Measurements from ENCODE around the gene ZNF384. TPM values are rescaled to one million over a fixed set of nuclear protein-coding genes. Genes with fewer than 3 reads are reported as not detected.

ZNF384 gene
- total and polyA plus RNA-seq, 2 experiments from 2014 or later = 20.5 to 35.9 TPM

DNA sequence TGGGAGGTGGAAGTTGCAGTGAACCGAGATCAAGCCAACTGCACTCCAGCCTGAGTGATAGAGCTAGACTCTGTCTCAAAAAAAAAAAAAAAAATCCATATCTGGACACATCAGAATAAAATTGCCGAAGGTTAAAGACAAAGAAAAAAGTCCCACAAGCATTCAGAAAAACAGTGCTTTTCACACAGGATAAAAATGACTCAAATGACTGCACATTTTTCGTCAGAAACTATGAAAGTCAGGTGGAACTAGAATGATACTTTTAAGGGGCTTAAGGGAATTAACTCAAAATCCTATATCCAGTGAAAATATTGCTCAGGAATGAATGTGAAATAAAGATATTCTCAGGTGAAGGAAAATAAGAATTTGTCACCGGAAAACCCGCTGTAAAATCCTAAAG is 47.6 kb upstream of the ZNF384 start (continued):
- TF ChIP-seq, protein P1, sequence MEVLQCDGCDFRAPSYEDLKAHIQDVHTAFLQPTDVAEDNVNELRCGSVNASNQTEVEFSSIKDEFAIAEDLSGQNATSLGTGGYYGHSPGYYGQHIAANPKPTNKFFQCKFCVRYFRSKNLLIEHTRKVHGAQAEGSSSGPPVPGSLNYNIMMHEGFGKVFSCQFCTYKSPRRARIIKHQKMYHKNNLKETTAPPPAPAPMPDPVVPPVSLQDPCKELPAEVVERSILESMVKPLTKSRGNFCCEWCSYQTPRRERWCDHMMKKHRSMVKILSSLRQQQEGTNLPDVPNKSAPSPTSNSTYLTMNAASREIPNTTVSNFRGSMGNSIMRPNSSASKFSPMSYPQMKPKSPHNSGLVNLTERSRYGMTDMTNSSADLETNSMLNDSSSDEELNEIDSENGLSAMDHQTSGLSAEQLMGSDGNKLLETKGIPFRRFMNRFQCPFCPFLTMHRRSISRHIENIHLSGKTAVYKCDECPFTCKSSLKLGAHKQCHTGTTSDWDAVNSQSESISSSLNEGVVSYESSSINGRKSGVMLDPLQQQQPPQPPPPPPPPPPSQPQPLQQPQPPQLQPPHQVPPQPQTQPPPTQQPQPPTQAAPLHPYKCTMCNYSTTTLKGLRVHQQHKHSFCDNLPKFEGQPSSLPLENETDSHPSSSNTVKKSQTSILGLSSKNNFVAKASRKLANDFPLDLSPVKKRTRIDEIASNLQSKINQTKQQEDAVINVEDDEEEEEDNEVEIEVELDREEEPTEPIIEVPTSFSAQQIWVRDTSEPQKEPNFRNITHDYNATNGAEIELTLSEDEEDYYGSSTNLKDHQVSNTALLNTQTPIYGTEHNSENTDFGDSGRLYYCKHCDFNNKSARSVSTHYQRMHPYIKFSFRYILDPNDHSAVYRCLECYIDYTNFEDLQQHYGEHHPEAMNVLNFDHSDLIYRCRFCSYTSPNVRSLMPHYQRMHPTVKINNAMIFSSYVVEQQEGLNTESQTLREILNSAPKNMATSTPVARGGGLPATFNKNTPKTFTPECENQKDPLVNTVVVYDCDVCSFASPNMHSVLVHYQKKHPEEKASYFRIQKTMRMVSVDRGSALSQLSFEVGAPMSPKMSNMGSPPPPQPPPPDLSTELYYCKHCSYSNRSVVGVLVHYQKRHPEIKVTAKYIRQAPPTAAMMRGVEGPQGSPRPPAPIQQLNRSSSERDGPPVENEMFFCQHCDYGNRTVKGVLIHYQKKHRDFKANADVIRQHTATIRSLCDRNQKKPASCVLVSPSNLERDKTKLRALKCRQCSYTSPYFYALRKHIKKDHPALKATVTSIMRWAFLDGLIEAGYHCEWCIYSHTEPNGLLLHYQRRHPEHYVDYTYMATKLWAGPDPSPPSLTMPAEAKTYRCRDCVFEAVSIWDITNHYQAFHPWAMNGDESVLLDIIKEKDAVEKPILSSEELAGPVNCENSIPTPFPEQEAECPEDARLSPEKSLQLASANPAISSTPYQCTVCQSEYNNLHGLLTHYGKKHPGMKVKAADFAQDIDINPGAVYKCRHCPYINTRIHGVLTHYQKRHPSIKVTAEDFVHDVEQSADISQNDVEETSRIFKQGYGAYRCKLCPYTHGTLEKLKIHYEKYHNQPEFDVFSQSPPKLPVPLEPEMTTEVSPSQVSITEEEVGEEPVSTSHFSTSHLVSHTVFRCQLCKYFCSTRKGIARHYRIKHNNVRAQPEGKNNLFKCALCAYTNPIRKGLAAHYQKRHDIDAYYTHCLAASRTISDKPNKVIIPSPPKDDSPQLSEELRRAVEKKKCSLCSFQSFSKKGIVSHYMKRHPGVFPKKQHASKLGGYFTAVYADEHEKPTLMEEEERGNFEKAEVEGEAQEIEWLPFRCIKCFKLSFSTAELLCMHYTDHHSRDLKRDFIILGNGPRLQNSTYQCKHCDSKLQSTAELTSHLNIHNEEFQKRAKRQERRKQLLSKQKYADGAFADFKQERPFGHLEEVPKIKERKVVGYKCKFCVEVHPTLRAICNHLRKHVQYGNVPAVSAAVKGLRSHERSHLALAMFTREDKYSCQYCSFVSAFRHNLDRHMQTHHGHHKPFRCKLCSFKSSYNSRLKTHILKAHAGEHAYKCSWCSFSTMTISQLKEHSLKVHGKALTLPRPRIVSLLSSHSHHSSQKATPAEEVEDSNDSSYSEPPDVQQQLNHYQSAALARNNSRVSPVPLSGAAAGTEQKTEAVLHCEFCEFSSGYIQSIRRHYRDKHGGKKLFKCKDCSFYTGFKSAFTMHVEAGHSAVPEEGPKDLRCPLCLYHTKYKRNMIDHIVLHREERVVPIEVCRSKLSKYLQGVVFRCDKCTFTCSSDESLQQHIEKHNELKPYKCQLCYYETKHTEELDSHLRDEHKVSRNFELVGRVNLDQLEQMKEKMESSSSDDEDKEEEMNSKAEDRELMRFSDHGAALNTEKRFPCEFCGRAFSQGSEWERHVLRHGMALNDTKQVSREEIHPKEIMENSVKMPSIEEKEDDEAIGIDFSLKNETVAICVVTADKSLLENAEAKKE (CRISPR knock-in tag; IDR thresholded peaks at IDR 0.05) = no peak
- TF ChIP-seq, protein P2, sequence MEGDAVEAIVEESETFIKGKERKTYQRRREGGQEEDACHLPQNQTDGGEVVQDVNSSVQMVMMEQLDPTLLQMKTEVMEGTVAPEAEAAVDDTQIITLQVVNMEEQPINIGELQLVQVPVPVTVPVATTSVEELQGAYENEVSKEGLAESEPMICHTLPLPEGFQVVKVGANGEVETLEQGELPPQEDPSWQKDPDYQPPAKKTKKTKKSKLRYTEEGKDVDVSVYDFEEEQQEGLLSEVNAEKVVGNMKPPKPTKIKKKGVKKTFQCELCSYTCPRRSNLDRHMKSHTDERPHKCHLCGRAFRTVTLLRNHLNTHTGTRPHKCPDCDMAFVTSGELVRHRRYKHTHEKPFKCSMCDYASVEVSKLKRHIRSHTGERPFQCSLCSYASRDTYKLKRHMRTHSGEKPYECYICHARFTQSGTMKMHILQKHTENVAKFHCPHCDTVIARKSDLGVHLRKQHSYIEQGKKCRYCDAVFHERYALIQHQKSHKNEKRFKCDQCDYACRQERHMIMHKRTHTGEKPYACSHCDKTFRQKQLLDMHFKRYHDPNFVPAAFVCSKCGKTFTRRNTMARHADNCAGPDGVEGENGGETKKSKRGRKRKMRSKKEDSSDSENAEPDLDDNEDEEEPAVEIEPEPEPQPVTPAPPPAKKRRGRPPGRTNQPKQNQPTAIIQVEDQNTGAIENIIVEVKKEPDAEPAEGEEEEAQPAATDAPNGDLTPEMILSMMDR (conservative IDR thresholded peaks at IDR 0.05; ENCODE audit: low read depth in 2 of 2) = no peak

DNA sequence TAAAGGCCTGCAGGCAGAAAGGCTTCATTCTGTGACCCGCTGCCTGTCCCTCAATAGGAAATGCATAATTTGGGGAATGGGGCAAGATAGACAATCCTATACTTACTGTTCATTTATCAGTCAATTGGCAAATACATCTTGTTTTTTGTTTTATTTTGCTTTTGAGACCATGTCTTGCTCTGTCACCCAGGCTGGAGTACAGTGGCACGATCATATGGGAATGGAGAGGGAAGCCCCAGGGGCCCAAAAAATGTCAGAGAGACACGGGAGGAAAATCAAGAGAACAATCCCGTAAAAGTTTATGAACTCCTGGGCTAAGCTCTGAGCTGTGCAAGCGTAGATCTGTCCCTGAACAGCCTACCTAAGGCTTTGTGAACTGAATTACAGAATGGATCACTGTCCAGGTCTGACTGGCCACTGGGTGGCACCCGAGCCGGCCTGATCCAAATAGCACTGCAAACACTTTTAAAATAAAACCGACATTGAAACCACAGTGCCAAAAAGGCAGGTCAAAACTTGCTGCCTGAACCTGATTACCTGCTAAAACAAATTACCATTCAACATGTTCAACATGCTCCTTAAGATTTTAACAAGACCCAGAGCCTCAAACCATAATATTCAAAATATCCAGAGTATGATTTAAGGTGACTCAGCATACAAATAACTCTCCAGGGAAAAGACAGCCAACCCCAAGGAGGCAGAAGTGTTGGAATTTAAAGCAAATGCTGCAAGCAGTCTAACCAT is 46.4 kb upstream of the ZNF384 start:
- Histone ChIP-seq H3K9me2 (ENCODE audit: insufficient read depth) (no peaks in the 10 kb centered on the region), H3K27me3 (ENCODE audit: insufficient read depth) (no peaks in the 10 kb centered on the region), H3K36me3 (ENCODE audit: insufficient read depth) (no peaks in the 10 kb centered on the region), H3K27ac (ENCODE audit: low read depth) (peak overlapping the region; percentile 2; the same call in 1 of the 2 replicates), H3K79me2 (replicated peaks; ENCODE audit: insufficient read depth) (no peaks in the 10 kb centered on the region), H3K4me2 (no peak overlapping the region), H4K20me1 (replicated peaks; ENCODE audit: insufficient read depth) (0 out of 2 replicates have a peak, but pooled peaks cover 2% of the 10 kb centered on the region), H3F3A (replicated peaks; ENCODE audit: low read depth) (0 out of 2 replicates have a peak, but pooled peaks cover 3% of the 10 kb centered on the region), H2AFZ (no peak overlapping the region), H3K4me3 (no peak overlapping the region), H3K4me1 (ENCODE audit: insufficient read depth) (no peaks in the 10 kb centered on the region)
- TF ChIP-seq ZNF114 (CRISPR knock-in tag; IDR thresholded peaks at IDR 0.05) (no peak), STAT1 (IDR thresholded peaks at IDR 0.05; ENCODE audit: unreplicated experiment) (no peak)
- TF ChIP-seq, protein P2 (conservative IDR thresholded peaks at IDR 0.05; ENCODE audit: low read depth in 2 of 2) = peak; percentile 71 to 72
- peak overlapping the region; percentile 93 for H3K27ac Mint-ChIP-seq
- H3K4me3 Mint-ChIP-seq = no peak overlapping the region
- H3K36me3 Mint-ChIP-seq (ENCODE audit: low read depth) = peaks cover 9% of the 10 kb centered on the region
- ATAC-seq (peak; percentile 99), DNase-seq (ENCODE audit: low spot score) (peak; percentile 66)
- H3K4me1 Mint-ChIP-seq = peaks cover 7% of the 10 kb centered on the region; the same call in 2 of the 3 replicates
- H3K9me3 Mint-ChIP-seq = no peaks in the 10 kb centered on the region
- H3K27me3 Mint-ChIP-seq (ENCODE audit: insufficient read depth, low read depth, poor library complexity) = peaks cover 10% of the 10 kb centered on the region

Measured in GM23338 (cell line).